Fibroblast of skin of abdomen (primary cell): ENCODE data around the gene LRRC8C.
"Not testable (repeated sequence)": the region's sequence is repeated elsewhere in the genome, so short reads cannot be mapped to it uniquely, and the experiment has no call there.

Source experiments
- DNase-seq: peaks from one replicate; pipeline ENCODE4 v3.0.0-alpha.2; 2013

Gene LRRC8C

DNA sequence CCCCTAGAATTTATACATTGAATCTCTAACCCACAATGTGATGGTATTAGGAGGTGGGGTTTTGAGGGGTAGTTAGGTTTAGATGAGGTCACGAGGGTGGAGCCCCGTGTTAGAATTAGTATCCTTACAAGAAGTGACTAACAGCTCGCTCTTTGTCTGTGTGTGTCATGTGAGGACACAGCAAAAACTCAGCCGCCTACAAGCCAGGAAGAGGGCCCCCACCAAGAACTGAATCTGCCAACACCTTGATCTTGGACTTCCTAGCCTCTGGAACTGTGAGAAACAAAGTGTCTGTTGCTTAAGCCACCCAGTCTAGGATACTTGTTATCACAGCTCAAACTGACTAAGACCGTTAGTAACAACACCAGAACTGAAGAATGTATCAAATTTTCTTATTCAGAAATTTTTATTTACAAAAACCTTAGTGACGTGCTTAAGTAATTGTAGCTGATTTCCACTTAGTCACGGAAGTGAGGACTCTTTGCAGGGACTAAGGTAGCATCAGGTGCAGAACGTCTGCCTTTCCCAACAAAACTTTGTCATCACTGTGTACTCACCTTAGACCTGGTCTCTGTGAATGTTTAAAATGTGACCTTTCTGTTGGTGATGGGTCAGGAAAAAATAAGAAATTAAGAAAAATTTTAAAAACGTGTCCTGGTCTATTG lies 24.5 kb upstream of the LRRC8C start:
- peak; percentile 14 for DNase-seq

DNA sequence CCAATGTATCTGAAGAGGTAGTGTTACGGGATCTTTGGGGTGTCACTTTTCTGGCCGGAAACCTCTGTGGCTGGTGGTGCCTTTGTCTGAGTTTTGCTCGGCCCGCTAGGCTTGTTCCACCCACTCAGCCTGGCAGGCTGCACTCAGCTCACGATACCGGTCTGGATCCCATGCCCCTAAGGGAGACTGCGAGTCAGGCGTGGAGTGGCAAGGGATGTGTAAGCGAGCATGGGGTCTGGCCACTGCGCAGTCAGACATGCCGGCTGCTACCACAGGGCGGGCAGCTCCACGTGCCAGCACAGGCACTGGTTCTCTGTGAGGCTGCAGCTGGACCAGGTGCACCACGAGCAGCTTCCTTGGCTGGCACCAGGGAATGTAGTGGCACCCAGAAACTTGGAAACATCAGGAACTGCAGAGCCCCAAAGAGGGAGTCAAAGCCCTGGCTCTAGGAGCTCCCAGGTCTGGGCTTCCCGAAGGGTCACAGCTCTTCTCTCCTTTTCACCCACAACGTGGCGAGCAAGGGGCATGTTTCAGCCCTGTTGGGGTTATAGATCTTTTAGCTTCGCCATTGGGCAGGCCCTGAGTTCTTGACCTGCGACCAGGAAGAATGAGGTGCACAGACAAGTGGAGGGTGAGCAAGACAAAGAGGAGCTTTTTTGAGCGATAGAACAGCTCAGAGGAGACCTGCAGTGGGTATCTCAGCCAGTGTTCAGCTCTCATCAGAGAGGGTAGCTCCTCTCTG lies 23.8 kb upstream of the LRRC8C start:
- no peak for DNase-seq

DNA sequence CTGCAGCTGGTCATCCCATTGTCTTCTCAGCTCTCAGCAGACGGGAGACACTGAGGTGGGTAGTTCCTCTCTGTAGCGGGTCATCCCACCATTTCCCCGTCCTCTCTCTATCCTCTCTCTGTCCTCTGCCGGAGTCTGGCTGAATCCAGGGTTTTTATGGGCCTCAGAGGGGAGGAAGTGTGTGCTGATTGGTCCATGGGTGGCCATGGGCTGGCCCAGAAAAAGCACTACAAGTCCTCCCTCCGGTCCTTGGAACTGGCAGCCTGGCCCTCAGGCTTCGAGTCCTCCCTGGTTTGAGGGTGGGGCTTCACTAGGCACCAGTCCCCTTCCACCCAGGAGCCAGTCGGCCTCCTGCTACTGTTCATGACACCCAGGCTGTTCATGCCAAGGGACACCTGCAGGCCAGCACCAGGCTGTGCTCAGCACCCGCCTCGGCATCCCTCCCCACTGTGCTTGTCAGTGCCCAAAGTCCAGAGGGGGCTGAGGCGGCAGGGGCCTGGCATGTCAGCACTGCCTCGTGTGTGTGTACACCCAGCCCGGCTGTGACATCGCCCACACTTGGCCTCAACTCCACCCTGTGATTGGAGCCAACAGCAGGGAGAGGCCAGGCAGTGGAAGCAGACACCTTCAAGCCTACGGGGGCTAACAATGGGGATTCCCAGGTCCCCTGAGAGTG lies 23.0 kb upstream of the LRRC8C start:
- no peak for DNase-seq

DNA sequence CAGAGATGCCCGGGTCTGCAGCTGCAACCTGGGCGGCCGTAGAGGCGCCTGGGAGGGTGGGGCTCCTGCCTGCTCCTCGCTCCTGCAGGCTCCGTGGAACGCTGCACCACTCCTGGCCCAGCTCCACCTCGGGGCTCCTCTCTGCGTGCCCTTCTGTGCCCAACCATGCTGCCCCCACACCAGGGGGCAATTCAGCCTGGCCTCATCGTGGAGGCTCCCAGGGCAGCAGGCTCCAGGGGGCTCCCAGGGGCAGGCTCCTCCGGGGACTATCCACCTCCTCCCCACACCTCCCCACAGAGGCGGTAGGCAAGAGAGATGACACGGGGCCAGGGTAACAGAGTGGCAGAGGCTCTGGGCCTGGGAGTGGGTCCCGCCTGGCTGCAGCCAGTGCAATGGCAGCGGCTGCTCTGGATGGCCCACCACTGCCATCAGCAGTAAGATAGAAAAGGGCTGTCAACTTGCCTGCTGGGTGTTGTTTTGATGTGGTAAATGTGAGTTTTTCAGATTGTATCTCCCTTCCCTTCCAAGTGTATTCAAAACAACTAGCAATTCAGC lies 22.4 kb upstream of the LRRC8C start:
- DNase-seq, result no peak

DNA sequence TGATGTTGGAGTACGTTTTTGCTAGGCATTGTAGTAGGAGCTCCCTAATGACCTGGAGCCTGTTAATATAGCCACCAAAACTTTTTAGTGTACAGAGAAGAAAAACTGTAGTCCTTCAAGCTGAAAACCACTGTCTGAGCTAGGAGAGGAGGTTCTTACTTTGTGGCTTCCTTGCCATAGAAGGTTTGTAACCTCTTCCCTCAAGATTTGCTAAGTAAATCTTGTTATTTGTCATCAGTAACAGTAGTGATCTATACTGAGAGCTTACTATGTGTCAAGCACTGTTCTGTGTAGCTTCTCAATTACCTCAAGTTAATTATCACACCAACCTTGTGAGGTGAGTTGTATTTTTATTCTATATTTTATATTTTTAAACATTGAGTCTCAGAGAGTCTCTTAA lies 21.2 kb upstream of the LRRC8C start:
- no peak for DNase-seq

DNA sequence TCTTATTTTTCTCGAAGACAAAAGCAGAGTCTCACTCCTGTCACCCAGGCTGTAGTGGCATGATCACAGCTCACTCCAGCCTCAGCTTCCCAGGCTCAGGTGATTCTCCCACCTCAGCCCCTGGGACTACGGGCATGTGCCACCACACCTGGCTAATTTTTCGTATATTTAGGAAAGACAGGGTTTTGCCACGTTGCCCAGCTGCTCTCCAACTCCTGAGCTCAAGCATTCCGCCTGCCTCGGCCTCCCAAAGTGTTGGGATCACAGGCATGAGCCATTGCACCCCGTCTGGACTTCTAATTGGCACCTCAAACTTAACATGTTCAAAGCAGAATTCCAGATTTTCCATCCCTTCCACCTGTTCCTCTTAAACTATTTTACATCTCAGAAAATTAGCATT lies 19.0 kb upstream of the LRRC8C start:
- no peak for DNase-seq

DNA sequence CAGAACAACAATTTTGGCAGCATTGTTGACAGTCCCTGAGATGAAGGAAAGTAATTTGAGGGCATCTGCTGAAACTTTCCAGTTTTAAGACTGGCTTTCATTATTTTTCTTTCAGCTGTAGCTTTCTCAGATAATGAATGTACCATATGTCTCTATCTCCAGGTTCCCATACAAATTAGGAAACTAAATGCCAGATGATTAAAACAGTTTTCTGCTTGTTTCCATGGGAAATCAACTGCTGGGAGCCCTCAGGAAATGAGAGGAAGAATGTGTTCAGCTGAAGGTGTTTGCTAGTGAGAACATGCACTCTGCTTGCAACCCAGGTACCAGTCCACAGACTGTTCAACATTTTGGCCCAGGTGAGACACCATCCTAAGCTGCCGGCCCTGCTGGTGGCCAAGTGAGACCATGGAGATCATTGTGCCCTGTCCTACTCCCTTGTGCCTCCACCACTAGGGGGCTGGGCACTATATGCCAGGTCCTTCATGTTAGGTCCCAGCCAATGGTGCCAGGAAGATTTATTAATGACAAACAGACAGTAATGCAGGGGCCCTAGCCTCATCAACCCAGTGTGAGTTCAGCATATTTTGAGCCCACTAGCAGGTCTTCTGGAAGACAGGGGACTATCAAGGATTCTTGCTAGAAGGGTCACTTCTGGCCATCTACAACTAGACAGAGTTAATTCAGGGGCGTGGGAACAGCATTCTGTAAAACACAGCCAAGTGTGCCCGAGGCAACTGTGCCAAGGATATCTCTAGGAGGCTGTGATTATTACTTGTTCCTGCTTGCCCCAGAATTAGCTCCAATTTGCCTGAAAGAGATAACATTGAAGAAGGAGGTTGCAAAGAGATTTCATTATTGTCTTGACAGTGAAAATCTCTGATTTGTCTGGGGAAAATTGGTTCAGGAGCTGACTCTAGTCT lies 17.0 kb upstream of the LRRC8C start:
- no peak for DNase-seq

DNA sequence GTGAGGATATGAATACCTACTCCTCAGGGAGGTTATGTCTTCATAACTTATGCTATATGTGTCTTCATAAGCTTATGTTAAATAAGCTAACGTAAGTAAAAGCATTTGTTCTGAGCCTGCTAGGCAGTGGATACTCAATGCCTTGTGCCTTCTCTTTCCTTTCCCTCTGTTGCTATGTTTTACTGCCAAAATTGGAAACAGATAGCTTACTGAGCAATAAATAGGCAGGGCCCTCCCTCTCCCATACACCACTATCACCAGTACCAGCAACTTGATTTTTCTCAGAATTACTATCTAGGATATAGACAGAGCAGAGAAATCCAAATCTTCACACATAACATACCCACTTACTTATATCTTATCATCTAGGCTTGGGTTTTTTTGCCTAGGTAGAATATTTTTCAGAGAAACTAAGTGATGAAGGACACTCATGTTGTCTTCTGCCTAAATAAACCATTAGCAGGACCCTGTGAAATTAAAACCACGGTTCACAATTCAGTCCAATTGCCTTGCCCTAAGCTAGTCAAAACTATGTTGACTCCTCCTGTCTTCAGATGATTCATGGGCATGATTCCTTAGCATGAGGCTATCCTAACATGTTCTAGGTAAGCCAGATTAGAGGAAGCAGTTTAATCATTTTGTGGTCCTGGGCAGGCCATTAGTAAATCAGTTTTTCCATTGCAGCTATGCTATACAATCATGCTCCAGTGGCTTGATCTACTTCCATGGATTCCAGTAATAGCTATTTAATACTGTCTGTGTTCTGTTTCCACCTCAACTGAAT lies 15.9 kb upstream of the LRRC8C start:
- DNase-seq, result no peak

DNA sequence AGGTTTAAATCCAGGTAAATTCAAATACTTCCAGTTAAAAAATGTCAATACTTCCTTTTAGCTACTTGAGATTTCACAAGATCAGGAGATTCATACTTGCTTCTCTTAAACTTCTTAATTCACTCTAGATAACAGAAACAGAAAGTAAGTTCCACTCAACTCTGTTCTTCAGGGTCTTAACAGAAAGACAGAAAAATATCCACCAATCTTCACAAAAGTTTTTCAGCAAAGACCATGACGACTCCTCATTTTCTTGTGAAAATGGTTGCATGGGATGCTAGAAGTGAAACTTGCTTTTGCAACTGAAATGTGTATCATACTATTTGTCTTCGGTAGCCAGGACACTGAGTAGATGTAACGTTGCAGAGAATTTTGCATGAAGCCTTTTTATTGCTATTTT lies 12.3 kb upstream of the LRRC8C start:
- no peak for DNase-seq

DNA sequence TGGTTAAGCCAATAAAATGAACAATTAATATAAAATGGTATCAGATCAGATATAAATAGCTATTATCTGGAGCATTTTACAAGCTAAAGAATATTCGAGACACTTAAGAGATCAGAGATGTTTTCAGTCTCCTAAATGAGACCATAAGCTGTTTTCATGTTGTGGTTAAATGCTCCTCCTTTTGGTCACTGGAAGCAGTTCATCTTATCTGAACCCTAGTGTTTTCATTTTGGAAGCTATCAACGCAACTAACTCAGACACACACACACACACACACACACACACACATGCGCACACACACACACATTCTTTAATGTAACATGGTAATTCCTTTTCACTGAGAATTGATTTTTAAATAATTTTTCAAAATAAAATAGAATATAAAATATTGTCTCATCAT lies 10.0 kb upstream of the LRRC8C start:
- DNase-seq, result no peak

DNA sequence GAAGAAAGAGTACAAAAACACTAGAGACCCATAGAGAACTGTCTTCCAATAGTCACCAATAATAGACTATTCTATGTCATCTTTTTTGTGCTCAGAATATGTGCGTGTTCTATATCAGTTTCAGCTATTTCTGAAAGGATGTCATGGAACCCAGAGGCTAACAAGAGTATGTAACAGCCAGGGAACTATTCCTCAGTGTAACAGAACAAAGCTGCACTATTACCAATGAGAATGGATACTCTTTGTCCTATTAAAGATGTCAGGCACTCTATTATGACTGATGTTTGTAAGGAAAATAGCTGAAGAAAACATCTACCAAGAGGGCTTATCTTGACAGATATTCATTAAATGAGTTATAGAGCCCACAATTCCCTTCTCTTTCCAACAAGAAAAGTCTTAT lies 8.6 kb upstream of the LRRC8C start:
- no peak for DNase-seq

DNA sequence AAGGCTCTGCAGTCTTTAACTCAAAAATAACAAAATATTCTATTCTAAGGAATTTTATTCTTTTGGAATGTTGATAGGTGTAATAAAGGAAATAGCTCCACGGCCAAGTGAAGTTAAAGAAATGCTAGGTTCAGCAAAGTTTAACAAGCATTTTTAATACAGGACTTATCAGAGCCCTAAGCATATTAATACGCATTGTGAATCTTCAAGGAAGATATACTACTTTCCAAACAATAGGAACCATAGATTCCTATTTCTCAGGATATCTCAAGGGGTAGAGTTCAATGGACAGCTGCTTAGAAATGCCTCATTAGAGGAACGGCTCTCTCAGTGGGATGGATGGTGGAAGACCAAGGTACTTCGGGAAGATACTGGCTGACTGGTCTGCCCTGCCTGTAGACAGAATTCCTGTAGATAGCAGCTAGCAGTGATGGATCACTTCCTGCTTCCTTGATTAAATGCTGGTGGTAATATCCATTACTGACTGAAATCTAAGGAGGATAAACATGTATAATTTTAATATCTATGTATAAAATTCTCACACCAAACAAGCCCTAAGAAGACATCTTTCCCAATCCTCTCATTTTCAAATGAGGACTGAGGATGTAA lies 8.1 kb upstream of the LRRC8C start:
- DNase-seq, result no peak

DNA sequence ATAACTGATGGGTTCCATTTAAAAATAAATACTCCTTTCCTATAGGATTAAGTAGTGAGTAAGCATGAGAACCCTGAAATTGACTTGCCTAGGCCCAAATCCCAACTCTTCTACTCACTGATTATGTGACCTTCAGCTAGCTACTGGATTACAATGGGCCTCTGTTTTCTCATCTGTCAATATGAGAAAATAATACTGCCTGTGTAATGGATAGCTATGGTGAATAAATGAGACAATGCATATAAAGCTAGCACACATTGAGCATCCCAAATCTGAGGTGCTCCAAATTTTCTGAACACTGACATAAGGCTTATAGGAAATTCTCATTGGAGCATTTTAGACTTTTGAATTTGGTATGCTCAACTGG lies 5.3 kb upstream of the LRRC8C start:
- no peak for DNase-seq

DNA sequence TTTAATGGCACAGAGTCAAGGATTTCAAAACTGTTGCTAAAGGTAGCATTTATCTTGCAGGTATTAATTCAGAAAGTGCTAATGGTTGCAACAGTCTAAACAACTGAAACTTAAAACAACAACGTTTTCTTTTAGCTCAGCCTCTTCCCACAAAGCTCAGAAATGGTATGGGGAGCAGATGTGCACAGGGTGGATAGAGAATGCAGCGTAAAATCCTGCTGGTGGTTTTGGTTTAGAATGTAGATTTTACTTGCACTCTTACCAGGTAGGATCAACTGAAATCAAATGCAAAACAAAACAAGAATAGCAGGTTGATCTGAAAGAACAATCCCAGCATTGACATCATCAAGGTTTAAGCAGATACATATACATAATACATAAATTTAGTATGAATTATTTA lies 3.8 kb upstream of the LRRC8C start:
- DNase-seq, result no peak

DNA sequence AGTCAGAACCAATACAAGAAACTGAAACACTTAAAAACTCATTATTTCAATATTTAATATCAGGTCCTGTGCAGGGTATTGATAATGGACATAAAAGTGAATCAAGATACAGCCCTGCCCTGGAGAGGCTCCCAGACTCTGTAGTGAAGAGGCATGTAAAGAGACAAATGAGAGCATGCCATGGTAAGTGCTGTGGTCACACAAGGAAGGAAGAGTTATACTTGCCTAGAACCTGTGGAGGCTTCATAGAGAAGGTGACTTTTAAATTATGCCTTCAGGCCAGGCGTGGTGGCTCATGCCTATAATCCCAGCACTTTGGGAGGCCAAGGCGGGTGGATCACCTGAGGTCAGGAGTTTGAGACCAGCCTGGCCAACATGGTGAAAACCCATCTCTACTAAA lies 3.3 kb upstream of the LRRC8C start:
- not testable (repeated sequence) for DNase-seq

DNA sequence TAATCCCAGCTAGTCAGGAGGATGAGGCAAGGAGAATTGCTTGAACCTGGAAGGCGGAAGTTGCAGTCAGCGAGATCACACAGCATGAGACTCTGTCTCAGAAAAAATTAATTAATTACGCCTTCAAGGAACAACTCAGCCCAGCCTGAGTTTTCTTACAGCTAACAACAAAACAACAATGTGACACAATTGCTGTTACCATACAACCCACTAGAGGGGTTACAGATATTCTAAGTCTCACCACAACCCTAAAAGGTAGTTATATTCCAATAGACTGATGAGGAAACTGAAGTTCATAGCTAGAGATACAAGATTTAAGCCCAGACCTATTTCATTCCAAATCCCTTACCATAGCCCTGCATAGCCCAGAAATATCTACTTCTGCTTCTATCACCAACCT lies 2.9 kb upstream of the LRRC8C start:
- no peak for DNase-seq

DNA sequence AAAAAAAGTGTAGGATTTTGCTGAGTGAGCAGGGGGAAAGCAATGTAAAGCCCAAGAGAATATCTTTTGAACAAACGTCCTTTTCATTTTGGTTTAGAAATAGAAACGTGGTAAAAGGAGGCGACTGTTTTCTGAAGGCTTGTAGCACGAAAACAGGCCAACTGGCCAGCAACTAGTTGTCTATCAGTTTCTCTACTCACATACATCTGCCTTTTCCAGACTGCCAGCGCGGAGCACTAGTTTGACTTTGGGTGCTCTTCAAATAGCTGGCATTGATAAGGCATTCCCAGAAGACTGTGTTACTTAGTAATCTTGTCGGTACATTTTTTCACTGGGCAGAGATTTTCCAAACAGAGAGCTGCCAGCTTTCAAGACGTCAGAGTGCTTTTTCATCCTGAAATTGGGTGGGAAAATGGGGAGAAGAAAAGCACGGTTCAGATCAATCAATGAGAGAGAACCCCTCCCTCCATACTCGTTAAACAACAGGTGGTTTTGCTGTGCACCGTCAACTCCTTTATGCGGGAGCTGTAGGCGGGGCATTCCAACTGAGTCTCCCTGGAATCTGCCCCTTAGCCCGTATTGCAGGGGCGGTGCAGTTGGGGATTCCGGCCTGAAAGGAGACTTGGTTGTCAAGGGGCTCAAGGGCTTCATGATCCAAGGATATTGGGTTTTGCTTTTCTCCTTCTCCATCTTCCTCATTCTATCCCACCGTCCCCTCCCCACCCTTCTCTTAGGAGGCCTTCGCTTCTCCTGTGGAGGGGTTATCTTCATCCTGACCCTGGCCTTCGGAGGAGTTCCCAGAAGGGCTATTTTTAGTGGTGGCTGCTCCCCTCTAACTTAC lies 884 bp upstream of the LRRC8C start:
- DNase-seq, result no peak

DNA sequence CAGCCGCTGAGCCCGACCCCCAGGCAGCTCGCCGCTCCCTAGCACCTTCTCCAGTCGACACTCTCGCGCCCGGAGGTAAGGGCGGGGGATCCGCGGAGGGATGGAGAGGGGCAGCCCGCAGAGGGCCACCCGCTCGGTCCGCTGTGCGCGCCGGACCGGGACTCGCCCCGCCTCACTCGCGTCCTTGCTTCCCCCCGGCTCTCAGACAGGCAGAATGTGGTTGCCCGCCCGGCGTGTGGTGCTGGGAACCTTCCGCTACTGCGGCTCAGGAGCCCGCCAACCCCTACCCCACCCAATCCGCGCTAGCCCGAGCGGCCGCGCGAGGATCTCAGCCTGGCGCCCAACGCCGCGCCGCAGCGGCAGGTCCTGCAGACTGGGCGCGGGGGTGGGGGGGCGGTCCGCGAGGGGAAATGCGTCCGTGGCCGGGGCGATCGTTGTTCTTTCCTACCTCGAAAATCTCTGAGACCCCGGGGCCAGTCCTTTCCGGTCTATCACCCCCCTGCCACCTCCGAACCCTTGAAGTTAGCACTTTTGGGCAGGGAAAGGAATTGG lies 404 bp downstream of the LRRC8C start:
- DNase-seq, result peak; percentile 56

DNA sequence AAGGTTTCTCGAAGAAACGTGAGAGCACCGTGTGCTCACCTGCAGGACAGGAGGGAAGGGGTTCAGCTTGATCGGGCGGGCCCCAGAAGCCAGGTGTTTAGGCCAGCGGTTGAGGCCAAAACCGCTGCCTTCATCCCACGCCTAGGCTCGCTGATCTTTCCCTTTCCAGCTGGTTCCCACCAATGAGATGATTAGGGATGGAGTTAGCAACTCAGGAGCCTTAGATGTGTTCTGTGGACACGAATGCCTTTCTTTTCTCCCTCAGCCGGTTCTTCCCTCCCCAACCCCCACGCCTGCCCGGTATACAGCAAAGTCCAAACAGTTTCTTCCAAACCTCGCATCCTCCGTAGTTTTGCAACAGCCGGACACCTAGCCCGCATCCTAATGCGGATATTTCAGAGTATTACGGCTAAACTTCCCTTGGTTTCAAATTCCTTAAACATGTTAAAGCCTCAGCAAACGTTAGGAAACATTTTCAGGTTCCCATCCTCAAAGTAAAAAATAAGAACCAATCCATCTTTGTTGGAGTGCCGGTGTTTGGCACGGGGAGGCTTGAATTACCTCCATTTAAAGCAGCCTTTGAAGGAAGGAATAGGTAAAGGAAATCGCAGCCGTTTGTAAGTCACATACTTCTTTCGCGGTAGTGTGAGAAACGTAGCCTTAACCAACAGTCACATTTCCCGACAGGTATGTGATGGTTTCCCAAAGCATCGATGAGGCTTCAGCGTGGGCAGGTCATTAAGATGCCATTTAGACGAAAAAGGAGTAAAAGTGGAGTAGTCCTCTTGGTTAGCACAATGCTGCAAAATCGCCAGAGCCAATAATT lies 1.1 kb downstream of the LRRC8C start:
- peak; percentile 31 for DNase-seq
